GM12874 (cell line): Measurements from ENCODE around the gene HSPA9.

Source experiments
- CTCF ChIP-seq: IDR thresholded peaks from 2 replicates; pipeline ENCODE4 v1.5.1; 2011; ENCODE audit warnings: low read depth, mild to moderate bottlenecking, control low read depth, low read length, moderate library complexity; ENCODE audit not compliant: insufficient read depth

HSPA9 gene

GRCh38 chr5:138577452-138577851, 2.3 kb upstream of the HSPA9 start:
- no peak for TF ChIP-seq CTCF

GRCh38 chr5:138574744-138575193, 432 bp downstream of the HSPA9 start:
- no peak for TF ChIP-seq CTCF

GRCh38 chr5:138573949-138574670, 1.1 kb downstream of the HSPA9 start:
- TF ChIP-seq CTCF = no peak

- no peak for TF ChIP-seq CTCF
Measured at GRCh38 chr5:138573223-138573622, 2.0 kb downstream of the HSPA9 start.

GRCh38 chr5:138570871-138571270, 4.3 kb downstream of the HSPA9 start:
- TF ChIP-seq CTCF = no peak

GRCh38 chr5:138569782-138570181, 5.4 kb downstream of the HSPA9 start:
- no peak for TF ChIP-seq CTCF

- TF ChIP-seq CTCF = no peak
Measured at GRCh38 chr5:138568061-138568824, 7.0 kb downstream of the HSPA9 start.
